B cell (primary cell): ENCODE results near the gene HK2. TPM values are rescaled to one million over a fixed set of nuclear protein-coding genes. Genes with fewer than 3 reads are reported as not detected.

ENCODE experiments used
- ATAC-seq: fragments of 200-7000 bp; cut with Tn5 transposase; one replicate; pipeline ENCODE4 v1.10.0; 2021; ENCODE audit warnings: low read depth, mild to moderate bottlenecking, moderate number of reproducible peaks, moderate library complexity
- CTCF ChIA-PET: fragments of 350-600 bp; sonication (Branson Sonifier 250); formaldehyde crosslinking; loops from one replicate; lab custom pipeline; 2021; ENCODE audit warnings: antibody characterized with exemption, inconsistent platforms; lab: Charles Lee
- POLR2A ChIA-PET: fragments of 350-600 bp; sonication (Branson Sonifier 250); formaldehyde crosslinking; loops from one replicate; lab custom pipeline; 2021; ENCODE audit warnings: antibody characterized with exemption; lab: Charles Lee
- DNase-seq: peaks from one replicate; pipeline ENCODE4 v3.0.0; 2013
- H2AFZ ChIP-seq: 2 replicates; pipeline ENCODE4 v1.6.1; 2012; ENCODE audit warnings: mild to moderate bottlenecking, low read depth, low read length; ENCODE audit not compliant: insufficient read depth, poor library complexity, severe bottlenecking
- H3K27ac ChIP-seq, 2 donors: 1 replicate in 1 of 2; 2 replicates in 1 of 2; pipeline ENCODE4 v1.5.1; 2012 to 2013; ENCODE audit warnings: low read length in 2 of 2, mild to moderate bottlenecking in 2 of 2, moderate library complexity in 1 of 2
- H3K27me3 ChIP-seq, 4 experiments: fragments of 200-600 bp in 1 of 4; sonication (generic) in 1 of 4; replicated peaks in 1 of 4; 1 replicate in 2 of 4; 2 replicates in 2 of 4; pipeline versions ENCODE4 v1.6.1 to v1.7.0; 2013 to 2016; ENCODE audit warnings: low read length in 3 of 4, mild to moderate bottlenecking in 2 of 4, mixed read lengths in 1 of 4, moderate library complexity in 1 of 4; ENCODE audit not compliant: insufficient read depth in 4 of 4, control insufficient read depth in 3 of 4; ENCODE audit errors: control extremely low read depth in 1 of 4
- H3K36me3 ChIP-seq, 2 experiments: replicated peaks in 1 of 2; 1 replicate in 1 of 2; 2 replicates in 1 of 2; pipeline versions ENCODE4 v1.6.1 to v1.7.1; 2013; ENCODE audit warnings: low read length in 1 of 2; ENCODE audit not compliant: insufficient read depth in 2 of 2, control insufficient read depth in 1 of 2; ENCODE audit errors: control extremely low read depth in 1 of 2, extremely low read depth in 1 of 2
- H3K4me1 ChIP-seq, 2 donors: fragments of 200-600 bp in 1 of 2; sonication (generic) in 1 of 2; 1 replicate in 1 of 2; 2 replicates in 1 of 2; pipeline versions ENCODE4 v1.5.1 to v1.6.1; 2013 to 2017; ENCODE audit warnings: low read length in 2 of 2; ENCODE audit not compliant: control insufficient read depth in 2 of 2, insufficient read depth in 2 of 2
- H3K4me2 ChIP-seq: replicated peaks from 2 replicates; pipeline ENCODE3; 2012; ENCODE audit warnings: mild to moderate bottlenecking, low read depth, low read length; ENCODE audit not compliant: poor library complexity, severe bottlenecking
- H3K4me3 ChIP-seq, 5 experiments: fragments of 200-600 bp in 1 of 5; sonication (generic) in 1 of 5; 1 replicate in 3 of 5; 2 replicates in 2 of 5; pipeline versions ENCODE4 v1.5.1 to v1.7.0; 2011 to 2016; ENCODE audit warnings: low read length in 4 of 5, mild to moderate bottlenecking in 4 of 5, low read depth in 2 of 5, control low read depth in 1 of 5, moderate library complexity in 1 of 5; ENCODE audit not compliant: insufficient read depth in 1 of 5; ENCODE audit errors: control extremely low read depth in 1 of 5, extremely low read depth in 1 of 5
- H3K79me2 ChIP-seq: fragments of 200-600 bp; sonication (generic); one replicate; pipeline ENCODE4 v1.6.0; 2016; ENCODE audit warnings: low read length; ENCODE audit not compliant: control insufficient read depth, insufficient read depth
- H3K9ac ChIP-seq: fragments of 200-600 bp; sonication (generic); 2 replicates; pipeline ENCODE4 v1.6.1; 2017; ENCODE audit warnings: mild to moderate bottlenecking, low read length, moderate library complexity
- H3K9me3 ChIP-seq, 3 donors: one replicate each; pipeline versions ENCODE4 v1.6.1 to v1.7.1; 2013; ENCODE audit warnings: low read length in 2 of 3; ENCODE audit not compliant: control insufficient read depth in 2 of 3, insufficient read depth in 1 of 3; ENCODE audit errors: control extremely low read depth in 1 of 3
- H4K20me1 ChIP-seq: 2 replicates; pipeline ENCODE4 v1.6.0; 2012; ENCODE audit warnings: mild to moderate bottlenecking, low read length; ENCODE audit not compliant: insufficient read depth, control insufficient read depth, poor library complexity, severe bottlenecking
- H3K27ac Mint-ChIP-seq: one replicate; pipeline ENCODE4 v1.8.0; 2021; ENCODE audit warnings: mixed read lengths
- H3K27me3 Mint-ChIP-seq: one replicate; pipeline ENCODE4 v1.8.0; 2021; ENCODE audit warnings: mixed read lengths
- H3K4me1 Mint-ChIP-seq: one replicate; pipeline ENCODE4 v1.8.0; 2021; ENCODE audit warnings: mixed read lengths
- H3K4me3 Mint-ChIP-seq: one replicate; pipeline ENCODE4 v1.8.0; 2021; ENCODE audit warnings: mixed read lengths
- H3K9me3 Mint-ChIP-seq: one replicate; pipeline ENCODE4 v1.8.0; 2022; ENCODE audit warnings: mixed read lengths; ENCODE audit not compliant: insufficient read depth
- EZH2 ChIP-seq: IDR thresholded peaks from 2 replicates; pipeline ENCODE4 v1.6.1; 2012; ENCODE audit warnings: borderline replicate concordance, low read depth, mild to moderate bottlenecking, moderate library complexity, low read length; ENCODE audit not compliant: insufficient read depth, poor library complexity, severe bottlenecking
- WGBS: methylation state at CpG from one replicate; pipeline ENCODE4 v1.1.5; 2013; ENCODE audit warnings: missing lambda C conversion rate; ENCODE audit not compliant: insufficient coverage; 5-methylcytosine and 5-hydroxymethylcytosine counted together
- intact Hi-C: fragments of 100-400 bp; cut with micrococcal nuclease; formaldehyde crosslinking; loops from one replicate; pipeline ENCODE4 v1.10.0; 2022
- polyA plus RNA-seq: library from polyadenylated mRNA; depleted of rRNA; stranded (reverse); fragments of >200 nt; gene quantifications from 2 replicates; pipeline ENCODE4 v1.2.3, GENCODE V29; 2012
- total RNA-seq, 2 donors: library from RNA; stranded (reverse); fragments of 120-200 nt in 1 of 2; gene quantifications; 1 replicate in 1 of 2; 2 replicates in 1 of 2; pipeline versions ENCODE4 v1.2.3 to v1.2.4, GENCODE V29; 2013 to 2022
- TF ChIP-seq, protein P1 (sequence below): fragments of 200-600 bp; IDR thresholded peaks from one replicate; pipeline ENCODE4 v1.8.0; 2022; ENCODE audit warnings: antibody characterized with exemption, mild to moderate bottlenecking

Gene HK2
- total and polyA plus RNA-seq, 2 donors (not counting 1 experiment from before 2014, with no cell fraction given) = 5.0 to 5.7 TPM

DNA sequence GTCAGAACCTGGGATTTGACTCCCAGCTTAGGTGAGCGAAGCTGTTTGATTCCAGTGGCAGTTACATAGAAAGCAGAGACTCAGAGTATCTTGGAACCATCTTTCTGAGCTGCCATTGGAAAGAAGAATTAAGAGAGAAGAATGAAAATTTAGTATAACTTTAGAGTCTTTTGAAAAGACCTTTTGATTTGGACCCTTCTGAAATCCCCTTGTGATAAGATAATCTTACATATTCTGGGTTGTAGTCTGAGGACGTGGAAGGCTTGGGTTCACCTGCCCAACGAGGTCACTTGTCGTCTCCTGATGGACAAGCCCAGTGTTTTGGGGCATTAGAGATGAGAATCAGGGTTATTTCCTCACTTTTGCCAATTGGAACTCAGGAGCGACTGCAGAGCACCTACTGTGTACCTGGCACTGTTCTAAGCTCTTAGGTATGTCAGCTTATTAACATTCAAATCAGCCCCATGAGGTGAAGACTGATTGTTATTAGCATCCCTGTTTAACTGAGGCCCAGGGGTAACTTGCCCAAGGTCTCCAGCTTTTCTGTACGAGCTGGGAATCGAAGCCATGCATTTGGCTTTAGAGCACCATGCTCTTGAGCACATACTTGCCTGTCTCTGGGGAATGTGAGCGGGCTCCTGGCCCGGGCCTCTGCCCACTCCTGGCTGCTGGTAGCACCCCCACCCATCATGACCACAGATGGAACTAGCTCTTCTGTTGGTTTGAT lies 2.9 kb downstream of the HK2 start:
- peak overlapping the region; percentile 85 for H3K27ac Mint-ChIP-seq

More for the DNA sequence above, 2.9 kb downstream of the HK2 start:
- Histone ChIP-seq H3K27me3 (no peaks in the 10 kb centered on the region), H3K27ac (no peak overlapping the region), H3K79me2 (peaks cover 54% of the 10 kb centered on the region), H2AFZ (no peak overlapping the region), H3K4me2 (peak overlapping the region; percentile 83), H3K9me3 (no peaks in the 10 kb centered on the region), H3K36me3 (no peaks in the 10 kb centered on the region), H3K9ac (no peak overlapping the region), H4K20me1 (peaks cover 5% of the 10 kb centered on the region), H3K4me1 (peaks cover 10 to 31% of the 10 kb centered on the region in 2 donors), H3K4me3 (peak overlapping the region in 1 of 5 experiments; percentile 94)
- POLR2A ChIA-PET = interaction anchor here (0.5 to 1.0 kb wide), 2 partner anchors 38 to 122 kb away, joined by 3 to 5 read pairs; no protein-coding TSS in a partner anchor
- CTCF ChIA-PET = interaction anchor here (0.7 to 9.3 kb wide), 20 partner anchors 8 to 595 kb away, joined by 3 to 75 read pairs (median 5); partner anchors contain the start of gene WBP1
- DNase-seq (no peak), ATAC-seq (no peak)
- WGBS = 85% methylated on average over 5 of the region's 9 CpGs
- TF ChIP-seq, protein P1, sequence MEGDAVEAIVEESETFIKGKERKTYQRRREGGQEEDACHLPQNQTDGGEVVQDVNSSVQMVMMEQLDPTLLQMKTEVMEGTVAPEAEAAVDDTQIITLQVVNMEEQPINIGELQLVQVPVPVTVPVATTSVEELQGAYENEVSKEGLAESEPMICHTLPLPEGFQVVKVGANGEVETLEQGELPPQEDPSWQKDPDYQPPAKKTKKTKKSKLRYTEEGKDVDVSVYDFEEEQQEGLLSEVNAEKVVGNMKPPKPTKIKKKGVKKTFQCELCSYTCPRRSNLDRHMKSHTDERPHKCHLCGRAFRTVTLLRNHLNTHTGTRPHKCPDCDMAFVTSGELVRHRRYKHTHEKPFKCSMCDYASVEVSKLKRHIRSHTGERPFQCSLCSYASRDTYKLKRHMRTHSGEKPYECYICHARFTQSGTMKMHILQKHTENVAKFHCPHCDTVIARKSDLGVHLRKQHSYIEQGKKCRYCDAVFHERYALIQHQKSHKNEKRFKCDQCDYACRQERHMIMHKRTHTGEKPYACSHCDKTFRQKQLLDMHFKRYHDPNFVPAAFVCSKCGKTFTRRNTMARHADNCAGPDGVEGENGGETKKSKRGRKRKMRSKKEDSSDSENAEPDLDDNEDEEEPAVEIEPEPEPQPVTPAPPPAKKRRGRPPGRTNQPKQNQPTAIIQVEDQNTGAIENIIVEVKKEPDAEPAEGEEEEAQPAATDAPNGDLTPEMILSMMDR = peak; percentile 70
- no peak for TF ChIP-seq EZH2
- H3K4me3 Mint-ChIP-seq = peak overlapping the region; percentile 93
- peaks cover 28% of the 10 kb centered on the region for H3K4me1 Mint-ChIP-seq
- no peaks in the 10 kb centered on the region for H3K9me3 Mint-ChIP-seq
- H3K27me3 Mint-ChIP-seq = no peaks in the 10 kb centered on the region
- intact Hi-C loops = loop anchor here (5.0 to 10.0 kb wide), 3 partner anchors 120 to 1452 kb away; partner anchors contain the start of genes ALMS1 and TPRKB
